Stimulated activated CD8-positive, alpha-beta memory T cell treated with anti-CD3 and anti-CD28 coated beads, Interleukin-4, amount 100 ng/mL, for 48 hours (primary cell): ENCODE data around the gene UBE2E2.
"Not testable (repeated sequence)": the region's sequence is repeated elsewhere in the genome, so short reads cannot be mapped to it uniquely, and the experiment has no call there.

Experiments
- DNase-seq: peaks from one replicate; pipeline ENCODE4 v3.0.0-alpha.2; 2020

UBE2E2 gene

GRCh38 chr3:23202921-23203707, at the start of gene UBE2E2:
UBE2E2 (plus strand) TSS chr3:23203327.
- peak; percentile 57 for DNase-seq

GRCh38 chr3:23153436-23153835, 49.7 kb upstream of the UBE2E2 start:
- DNase-seq, result no peak

- no peak for DNase-seq
Measured at GRCh38 chr3:23157331-23157730, 45.8 kb upstream of the UBE2E2 start.

- no peak for DNase-seq
Measured at GRCh38 chr3:23159929-23160328, 43.2 kb upstream of the UBE2E2 start.

- DNase-seq, result no peak
Measured at GRCh38 chr3:23161308-23161707, 41.8 kb upstream of the UBE2E2 start.

GRCh38 chr3:23161896-23162570, 41.1 kb upstream of the UBE2E2 start:
- no peak for DNase-seq

- no peak for DNase-seq
Measured at GRCh38 chr3:23162934-23163333, 40.2 kb upstream of the UBE2E2 start.

GRCh38 chr3:23164746-23165145, 38.4 kb upstream of the UBE2E2 start:
- no peak for DNase-seq

- no peak for DNase-seq
Measured at GRCh38 chr3:23165571-23165970, 37.6 kb upstream of the UBE2E2 start.

GRCh38 chr3:23166276-23166675, 36.9 kb upstream of the UBE2E2 start:
- DNase-seq, result no peak

- DNase-seq, result no peak
Measured at GRCh38 chr3:23166845-23167244, 36.3 kb upstream of the UBE2E2 start.

GRCh38 chr3:23169551-23169950, 33.6 kb upstream of the UBE2E2 start:
- no peak for DNase-seq

GRCh38 chr3:23170291-23170690, 32.8 kb upstream of the UBE2E2 start:
- DNase-seq, result no peak

GRCh38 chr3:23172059-23172458, 31.1 kb upstream of the UBE2E2 start:
- no peak for DNase-seq

GRCh38 chr3:23174426-23175039, 28.6 kb upstream of the UBE2E2 start:
- DNase-seq, result no peak

GRCh38 chr3:23175341-23176083, 27.6 kb upstream of the UBE2E2 start:
- no peak for DNase-seq

GRCh38 chr3:23176839-23177238, 26.3 kb upstream of the UBE2E2 start:
- not testable (repeated sequence) for DNase-seq

GRCh38 chr3:23182996-23183513, 20.1 kb upstream of the UBE2E2 start:
- no peak for DNase-seq

- DNase-seq, result no peak
Measured at GRCh38 chr3:23183731-23184130, 19.4 kb upstream of the UBE2E2 start.

- DNase-seq, result no peak
Measured at GRCh38 chr3:23185861-23186260, 17.3 kb upstream of the UBE2E2 start.

GRCh38 chr3:23189187-23189586, 13.9 kb upstream of the UBE2E2 start:
- DNase-seq, result no peak

- DNase-seq, result no peak
Measured at GRCh38 chr3:23192816-23193215, 10.3 kb upstream of the UBE2E2 start.

- DNase-seq, result no peak
Measured at GRCh38 chr3:23193831-23194230, 9.3 kb upstream of the UBE2E2 start.
